Ecto neural progenitor cell (in vitro differentiated cells): ENCODE data around the gene SYNGR3.

Source experiments
- DNase-seq: peaks from one replicate; pipeline ENCODE4 v3.0.0-alpha.2; 2018; ENCODE audit warnings: low spot score

The SYNGR3 gene

GRCh38 chr16:1992704-1993317 lies 3.0 kb downstream of the SYNGR3 start:
- DNase-seq: no peak

DNA sequence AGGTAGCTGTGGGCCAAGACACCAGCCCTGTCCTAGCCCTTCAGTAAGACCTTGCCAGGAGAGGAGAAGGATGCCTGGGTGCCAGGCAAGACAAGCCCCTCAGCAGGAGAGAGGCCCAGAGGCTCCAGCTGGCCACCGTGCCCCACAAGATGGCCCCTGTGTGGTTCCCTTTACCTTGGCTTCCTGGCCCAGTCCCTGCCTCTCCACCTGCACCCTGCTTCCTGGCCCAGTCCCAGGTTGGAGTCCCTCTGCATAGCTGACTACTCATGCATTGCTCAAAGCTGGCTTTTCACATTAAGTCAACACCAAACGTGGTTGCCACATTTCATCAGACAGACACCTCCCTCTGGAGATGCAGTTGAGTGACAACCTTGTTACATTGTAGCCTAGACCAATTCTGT lies 4.0 kb downstream of the SYNGR3 start:
- no peak for DNase-seq

DNA sequence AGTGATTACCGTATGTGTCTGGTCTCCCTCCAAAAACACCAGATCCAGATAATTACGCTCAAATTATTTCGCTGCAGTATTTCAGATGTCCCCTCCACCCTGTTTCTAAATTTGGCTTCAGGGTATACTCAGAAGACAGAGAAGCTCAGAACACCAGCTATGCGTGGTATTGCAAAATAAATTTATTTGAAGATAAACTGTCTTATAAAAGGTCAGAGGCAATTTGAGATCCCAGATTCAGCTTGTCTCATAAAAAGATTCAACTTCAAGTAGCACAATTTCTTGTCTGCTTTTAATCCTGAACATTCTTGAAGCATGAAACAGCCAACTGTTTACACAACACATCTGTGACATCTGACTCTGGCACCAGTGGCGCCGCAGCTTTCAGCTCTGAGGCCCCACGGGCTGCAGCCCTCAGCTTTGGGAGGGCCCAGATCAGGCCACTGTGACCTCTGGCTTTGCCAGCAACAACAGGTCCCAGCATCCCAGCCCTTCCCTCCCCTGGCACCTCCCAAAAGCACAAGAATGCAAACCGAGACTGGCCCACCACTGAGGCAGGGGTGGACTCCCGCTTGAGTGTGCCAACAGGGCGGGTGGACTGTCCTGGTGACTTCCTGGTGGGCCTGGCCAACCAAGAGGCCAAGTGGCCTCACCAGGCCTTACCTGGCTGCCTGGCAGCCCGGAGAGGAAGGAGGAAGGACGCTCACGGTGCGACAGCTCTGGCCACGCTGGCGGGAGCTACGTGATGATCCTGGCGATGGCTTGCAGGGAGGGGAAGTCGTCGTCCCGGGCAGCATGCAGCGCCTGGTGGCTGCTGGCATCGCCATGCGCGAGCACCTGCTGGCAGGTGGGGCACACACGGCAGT lies 8.0 kb downstream of the SYNGR3 start:
- no peak for DNase-seq

GRCh38 chr16:1998360-1998835 lies 8.6 kb downstream of the SYNGR3 start:
- DNase-seq: no peak

- DNase-seq: no peak
Measured at GRCh38 chr16:1998852-1999801, 9.4 kb downstream of the SYNGR3 start.

GRCh38 chr16:1999866-2000514 lies 10.2 kb downstream of the SYNGR3 start:
- DNase-seq: no peak

- DNase-seq: no peak
Measured at GRCh38 chr16:2001035-2001434, 11.3 kb downstream of the SYNGR3 start.

- no peak for DNase-seq
Measured at GRCh38 chr16:2001456-2002355, 11.9 kb downstream of the SYNGR3 start.

DNA sequence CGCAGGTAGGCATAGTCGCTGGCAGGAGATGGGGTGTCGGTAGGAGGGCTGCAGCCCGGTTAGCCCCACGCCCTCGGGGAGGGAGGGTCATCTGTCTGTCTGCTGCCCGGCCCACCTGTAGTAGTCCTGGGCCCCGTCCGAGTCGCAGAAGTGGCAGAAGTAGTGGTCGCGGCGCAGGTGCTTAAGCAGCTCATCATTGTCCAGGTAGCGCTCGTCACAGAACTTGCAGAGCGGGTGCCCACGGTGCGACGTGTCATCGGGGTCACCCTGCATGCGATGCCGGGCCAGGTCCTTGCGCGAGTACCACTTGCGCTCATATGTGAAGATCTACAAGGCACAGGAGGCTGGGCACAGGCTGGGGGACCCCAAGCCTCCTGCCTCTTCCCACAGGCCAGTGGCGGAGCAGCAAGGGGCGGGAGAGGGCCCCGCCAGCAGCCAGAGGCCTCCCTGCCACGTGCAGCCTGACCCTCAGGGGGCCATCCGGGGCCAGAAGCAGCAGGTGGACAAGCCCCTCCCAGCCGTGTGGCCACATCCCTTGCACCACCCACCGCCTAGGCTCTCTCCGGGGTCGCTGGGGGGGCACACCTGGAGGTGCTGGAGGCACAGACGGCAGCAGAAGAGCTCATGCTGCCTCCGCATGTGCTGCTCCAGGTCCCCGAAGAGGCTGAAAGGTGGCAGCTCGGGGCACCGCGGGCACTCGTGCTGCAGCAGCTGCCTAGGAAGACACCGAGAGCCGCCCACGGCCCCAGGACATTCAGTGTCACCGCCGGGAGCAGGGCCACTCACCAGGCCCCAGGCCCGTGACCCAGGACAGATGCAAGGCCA lies 12.8 kb downstream of the SYNGR3 start:
- no peak for DNase-seq

- DNase-seq: no peak
Measured at GRCh38 chr16:2003231-2003826, 13.6 kb downstream of the SYNGR3 start.

DNA sequence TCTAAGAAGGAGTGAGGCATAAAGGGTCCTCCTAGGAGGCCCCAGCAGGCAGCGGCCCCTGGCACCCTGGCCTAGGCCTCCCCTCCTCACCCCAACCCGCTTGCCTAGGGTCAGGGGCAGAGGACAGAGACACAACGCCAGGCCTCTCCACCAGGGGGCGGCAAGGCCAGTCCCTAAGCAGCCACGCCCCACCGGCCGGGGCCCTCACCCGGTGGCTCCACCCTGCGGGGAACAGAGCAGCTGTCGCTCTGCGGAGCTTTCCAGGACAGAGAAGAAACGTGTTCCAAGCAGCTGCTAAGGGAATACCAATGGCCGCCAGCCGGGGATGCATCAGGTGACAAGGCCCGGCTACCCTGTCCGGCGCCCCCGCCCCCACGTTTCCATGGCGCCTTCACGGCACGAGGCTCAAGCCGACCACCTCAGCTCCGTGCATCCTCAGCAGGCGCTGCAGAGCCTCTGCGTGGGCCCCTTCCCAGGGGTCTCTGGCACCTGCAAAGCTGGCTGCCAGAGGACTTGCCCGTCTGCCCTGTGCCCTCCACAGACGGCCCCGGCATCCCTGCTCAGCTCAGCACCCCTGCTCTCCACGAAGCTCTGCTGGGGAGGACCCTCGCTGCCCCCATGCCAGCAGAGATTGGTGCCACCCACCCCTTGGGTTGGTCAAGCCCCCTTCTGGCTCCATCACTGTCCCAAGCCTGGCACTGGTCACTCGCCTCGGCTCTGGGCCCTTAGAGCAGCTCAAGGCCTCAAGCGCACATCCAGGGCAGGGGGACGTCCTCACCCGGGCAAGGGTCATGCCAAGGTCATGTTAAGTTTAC lies 14.3 kb downstream of the SYNGR3 start:
- DNase-seq: peak; percentile 97

DNA sequence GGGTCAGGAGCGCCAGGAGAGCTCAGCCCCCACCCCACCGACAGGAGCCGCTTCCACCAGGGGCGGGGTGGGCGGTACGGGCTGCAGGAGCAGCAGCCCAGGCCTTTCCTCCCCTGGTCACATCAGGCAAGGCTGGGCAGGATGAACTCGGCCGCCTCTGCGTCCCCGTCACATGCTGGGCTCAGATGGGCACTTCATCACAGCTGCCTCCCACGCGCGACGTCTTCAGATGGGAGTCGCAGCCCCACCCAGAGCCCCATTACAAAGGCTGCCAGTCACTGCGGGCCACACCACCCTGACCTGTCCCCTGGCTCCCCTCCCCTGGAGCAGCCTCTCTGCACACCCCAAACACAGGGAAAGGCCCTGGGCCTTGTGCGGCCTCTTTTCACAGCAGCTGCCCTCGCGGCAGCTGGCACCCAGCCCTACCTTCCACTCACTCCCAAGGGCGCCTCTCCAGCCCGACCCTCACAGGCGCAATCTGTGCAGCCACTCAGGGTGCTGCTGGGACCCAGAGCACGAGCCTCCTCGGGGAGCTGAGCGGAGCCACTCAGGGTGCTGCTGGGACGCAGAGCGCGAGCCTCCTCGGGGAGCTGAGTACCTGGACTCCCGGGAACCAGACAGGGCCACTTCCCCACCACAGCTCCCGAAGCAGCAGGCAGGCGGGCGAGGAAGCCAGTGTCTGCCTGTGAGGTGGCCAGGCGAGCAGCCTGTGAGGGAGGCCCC lies 15.2 kb downstream of the SYNGR3 start:
- DNase-seq: no peak

GRCh38 chr16:2005646-2006045 lies 15.9 kb downstream of the SYNGR3 start:
- DNase-seq: no peak

GRCh38 chr16:2006317-2006716 lies 16.5 kb downstream of the SYNGR3 start:
- DNase-seq: no peak

DNA sequence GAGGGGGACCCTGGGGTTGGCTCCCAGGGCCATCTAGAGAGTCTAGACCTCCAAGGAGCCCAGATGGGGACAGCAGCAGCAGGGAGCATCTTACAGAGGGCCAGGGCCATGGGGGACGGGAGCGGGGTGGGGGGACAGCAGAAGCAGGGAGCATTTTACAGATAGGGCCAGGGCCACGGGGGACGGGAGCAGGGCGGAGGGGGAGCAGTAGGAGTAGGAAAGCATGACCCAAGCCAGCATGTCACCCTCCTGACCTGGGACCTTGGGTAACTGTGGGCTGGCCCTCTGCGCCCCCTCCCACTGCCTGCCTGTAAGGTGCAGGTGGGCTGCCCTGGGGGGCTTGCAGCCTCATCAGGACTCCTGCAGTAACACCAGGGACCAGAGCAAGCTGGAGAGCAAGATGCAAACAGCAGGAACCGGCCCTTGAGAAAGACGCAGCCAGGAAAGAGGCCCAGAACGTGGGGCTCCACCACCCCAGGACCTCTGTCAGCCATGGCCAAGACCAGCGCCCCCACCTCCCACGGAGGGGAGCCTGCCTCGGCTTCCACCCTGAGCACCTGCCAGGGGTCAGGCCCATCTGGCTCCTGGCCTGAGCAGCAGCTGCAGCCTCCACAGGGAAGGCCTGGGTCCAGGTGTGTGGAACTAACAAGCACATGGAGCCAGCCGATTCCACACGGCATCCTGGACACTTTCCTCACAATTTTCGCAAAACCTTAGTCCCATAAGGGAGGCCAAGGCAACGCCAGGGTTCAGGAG lies 17.5 kb downstream of the SYNGR3 start:
- no peak for DNase-seq

DNA sequence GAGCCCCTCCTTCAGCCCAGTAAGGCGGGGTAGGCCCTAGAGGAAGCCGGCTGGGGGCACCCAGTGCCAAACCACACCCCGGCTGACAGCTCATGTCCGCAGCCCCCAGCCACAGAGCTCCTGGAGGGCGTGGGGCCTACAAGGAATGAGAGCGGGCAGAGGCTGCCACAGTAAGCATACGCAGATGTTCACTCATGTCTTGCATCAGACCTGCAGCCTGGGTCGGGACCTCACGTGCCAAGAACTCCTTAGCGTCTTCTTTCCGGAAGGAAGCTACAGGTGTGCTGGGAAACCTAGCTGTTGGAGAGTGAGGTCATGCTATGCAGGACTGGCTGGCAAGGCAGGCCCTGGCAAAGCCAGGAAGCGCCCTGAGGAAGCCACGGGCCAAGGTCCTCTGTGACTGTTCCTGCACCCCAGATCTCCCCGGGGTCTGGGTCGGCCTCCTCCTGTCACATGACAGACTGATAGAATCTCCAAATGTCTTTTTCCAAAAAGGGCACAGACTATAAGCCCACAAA lies 18.3 kb downstream of the SYNGR3 start:
- DNase-seq: no peak

GRCh38 chr16:2008631-2009163 lies 18.9 kb downstream of the SYNGR3 start:
- DNase-seq: no peak
